ENCODE results near the gene BCL2A1.

GRCh38 chr15:79978655-79979514 is 7.9 kb upstream of the BCL2A1 start:
- TF ChIP-seq CTCF (IDR thresholded peaks at IDR 0.05; ENCODE audit: low read depth, low read length) (no peak), POLR2A (IDR thresholded peaks at IDR 0.05; ENCODE audit: extremely low read depth, insufficient read length) (no peak)

Measured in NB4 (cell line).